Middle frontal gyrus (tissue), 1 donor: ENCODE results near the gene MRPL3.
"Not testable (repeated sequence)": the region's sequence is repeated elsewhere in the genome, so short reads cannot be mapped to it uniquely, and the experiment has no call there.

ENCODE experiments used
- DNase-seq: peaks from one replicate; pipeline ENCODE4 v3.0.0-alpha.2; 2015; ENCODE audit warnings: low spot score; ENCODE audit errors: extremely low spot score

MRPL3 gene

DNA sequence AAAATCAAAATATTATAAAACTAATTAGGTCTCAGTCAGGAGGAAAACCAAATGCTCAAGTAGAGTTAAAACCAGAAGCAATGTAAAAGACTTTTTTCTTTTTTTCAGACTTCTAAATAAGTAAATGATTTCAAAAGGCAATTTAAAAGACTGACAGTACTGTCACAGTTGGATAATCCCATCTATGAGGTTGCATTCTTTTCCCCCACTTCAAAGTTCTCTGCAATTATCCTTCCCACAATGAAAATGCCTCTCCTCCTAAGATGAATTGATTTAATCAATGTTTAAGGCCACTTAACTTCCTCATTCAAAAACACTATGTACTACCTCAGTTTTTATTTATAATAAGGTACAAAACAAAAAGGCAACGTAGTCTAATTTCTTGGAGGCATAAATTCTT, 8.1 kb downstream of the MRPL3 start:
- DNase-seq, result no peak

DNA sequence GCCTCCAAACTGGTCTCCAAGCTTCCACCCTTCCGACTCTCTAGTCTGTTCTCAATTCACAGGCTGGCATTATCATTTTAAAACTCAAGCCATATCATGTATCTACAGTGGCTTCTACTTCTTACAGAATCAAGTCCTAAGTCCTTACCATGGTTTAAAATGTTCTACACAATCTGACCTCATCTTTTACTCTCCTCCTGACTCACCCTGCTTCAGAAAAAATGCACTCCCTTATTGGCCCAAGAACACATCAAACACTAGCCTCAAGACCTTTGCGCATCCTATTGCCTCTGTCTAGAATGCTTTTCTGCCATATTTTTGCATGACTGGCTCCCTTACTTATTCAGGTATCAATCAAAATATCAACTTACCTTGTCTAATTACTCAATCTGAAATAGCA, 11.0 kb downstream of the MRPL3 start:
- no peak for DNase-seq

DNA sequence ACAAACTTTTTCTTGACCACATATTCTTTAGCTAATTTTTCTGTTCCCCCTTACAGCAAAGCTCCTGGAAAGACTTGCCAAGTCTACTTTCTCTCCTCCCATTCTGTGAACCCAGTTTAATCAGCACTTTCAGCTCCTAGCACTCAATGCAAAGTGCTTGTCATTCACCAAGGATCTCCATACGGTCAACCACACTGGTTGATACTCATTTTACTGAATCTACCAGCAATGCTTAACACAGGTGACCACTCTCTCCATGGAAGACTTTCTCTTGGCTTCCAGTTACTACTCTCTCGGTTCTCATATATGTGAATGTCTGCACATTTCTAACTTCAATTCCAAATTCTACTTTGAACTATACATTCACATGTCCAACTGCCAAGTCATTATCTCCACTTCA, 11.7 kb downstream of the MRPL3 start:
- no peak for DNase-seq

DNA sequence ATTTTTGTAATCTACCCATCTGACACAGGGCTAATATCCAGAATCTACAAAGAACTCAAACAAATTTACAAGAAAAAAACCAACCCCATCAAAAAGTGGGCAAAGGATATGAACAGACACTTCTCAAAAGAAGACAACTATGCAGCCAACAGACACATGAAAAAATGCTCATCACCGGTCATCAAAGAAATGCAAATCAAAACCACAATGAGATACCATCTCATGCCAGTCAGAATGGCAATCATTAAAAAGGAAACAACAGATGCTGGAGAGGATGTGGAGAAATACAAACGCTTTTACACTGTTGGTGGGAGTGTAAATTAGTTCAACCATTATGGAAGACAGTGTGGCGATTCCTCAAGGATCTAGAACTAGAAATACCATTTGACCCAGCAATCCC, 16.2 kb downstream of the MRPL3 start:
- not testable (repeated sequence) for DNase-seq

DNA sequence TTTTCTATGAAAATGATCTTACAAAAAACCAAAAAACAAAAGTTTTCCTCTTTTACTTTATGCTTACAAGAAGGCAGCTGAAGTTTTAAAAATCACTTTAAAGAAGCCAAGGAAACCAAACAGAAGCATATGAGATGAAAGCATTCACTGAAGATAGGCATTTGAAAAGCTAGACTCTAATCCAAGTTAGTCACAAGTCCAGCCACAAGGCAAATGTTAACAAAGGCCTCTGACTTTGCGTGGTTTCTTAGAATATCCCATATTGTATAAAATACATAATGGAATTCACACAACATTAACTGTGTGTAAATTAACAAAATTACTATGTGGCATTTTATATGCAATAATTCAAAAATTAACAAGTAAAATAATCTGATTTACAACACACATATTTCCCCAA, 17.7 kb downstream of the MRPL3 start:
- DNase-seq, result no peak

DNA sequence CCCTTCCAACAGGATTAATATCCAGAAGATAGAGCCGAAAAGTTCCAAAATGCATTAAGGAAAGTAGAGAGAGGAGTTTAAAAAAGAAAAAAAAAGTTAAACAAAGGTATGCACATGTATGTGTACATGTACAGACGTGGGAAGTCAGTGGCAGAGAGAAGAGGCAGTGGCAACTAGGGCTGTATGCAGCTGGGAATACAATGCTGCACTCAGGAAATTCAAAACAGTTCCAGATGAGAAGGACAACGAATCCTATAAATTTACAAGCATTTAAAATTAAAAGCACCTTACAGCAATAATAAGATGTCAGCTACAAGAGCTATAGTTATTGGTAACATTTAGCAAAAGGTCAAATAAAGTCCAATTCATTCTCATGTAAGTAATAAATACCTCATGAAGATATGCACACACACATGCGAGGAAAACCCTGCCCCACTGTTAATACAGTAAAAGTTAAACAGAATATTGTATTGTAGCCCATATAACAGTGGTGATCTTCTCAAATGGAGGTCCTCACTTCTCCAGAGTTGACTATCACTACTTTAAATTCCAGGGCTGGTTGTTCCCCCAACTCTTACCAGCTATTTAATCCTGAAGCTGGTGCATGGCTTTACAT, 18.2 kb downstream of the MRPL3 start:
- no peak for DNase-seq

DNA sequence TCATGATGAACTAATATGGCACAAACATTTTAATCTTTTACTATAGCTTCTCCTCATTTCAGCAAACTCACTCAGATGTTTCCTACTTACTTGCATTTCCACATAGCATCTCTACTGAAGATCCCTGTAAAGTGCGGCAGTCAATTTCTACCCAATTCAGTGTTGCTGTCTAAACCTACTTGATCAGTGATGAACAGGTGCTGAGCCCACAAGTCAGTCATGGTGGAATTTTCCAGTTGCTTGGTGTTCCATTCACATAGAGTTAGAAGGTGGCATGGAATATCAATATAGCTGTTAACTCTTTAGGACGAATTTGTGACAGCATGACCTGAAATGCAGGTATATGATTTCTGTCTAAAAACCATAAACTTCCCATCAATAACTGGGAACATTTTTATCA, 22.7 kb downstream of the MRPL3 start:
- no peak for DNase-seq

DNA sequence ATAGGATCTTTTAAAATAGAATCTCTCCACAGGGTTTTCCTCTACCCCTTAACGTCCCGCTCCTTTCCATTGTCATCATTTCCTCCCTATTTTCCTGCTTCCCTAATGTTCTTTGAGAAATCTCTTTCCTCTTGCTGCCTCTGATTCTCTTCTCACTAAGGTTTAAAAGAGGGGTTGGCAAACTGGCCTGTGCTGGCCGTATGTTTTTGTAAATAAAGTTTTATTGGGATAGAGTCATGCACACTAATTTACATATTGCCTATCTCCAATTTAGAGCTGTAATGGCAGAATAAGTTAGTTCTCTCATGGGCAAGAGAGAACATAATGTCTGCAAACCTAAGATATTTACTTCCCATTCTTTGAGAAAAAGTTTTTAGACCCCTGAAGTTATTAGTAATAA, 25.0 kb downstream of the MRPL3 start:
- DNase-seq, result no peak

DNA sequence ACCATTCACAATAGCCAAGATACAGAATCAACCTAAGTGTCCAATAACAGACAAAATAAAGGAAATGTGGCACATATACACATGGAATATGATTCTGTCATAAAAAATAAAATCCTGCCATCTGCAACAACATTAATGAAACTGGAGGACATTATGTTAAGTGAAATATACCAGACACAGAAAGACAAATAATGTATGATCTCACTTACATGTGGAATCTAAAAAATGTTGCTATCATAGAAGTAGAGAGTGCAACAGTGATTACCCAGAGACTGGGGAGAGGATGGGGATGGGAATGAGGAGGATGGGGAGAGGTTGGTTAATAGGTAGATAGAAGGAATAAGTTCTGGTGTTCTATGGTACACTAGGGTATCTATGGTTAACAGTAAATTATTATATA, 28.7 kb downstream of the MRPL3 start:
- DNase-seq, result no peak

DNA sequence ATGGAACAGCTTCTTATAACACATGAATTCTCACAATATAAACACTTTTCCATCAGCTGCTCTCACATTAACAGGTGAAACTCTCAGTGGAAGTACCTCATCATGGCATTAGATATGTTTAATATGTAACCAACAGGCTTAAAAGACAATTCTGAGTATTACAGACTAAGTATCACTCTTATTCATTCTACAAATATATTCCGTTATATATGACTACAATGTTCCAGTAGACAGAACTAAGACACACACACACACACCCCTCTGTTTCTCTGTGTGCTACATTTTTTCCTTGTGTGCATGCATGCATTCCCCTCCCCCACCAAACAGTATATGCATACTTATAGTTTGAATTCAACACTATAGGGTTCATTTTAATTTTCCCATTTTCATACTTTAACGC, 32.4 kb downstream of the MRPL3 start:
- DNase-seq, result no peak

DNA sequence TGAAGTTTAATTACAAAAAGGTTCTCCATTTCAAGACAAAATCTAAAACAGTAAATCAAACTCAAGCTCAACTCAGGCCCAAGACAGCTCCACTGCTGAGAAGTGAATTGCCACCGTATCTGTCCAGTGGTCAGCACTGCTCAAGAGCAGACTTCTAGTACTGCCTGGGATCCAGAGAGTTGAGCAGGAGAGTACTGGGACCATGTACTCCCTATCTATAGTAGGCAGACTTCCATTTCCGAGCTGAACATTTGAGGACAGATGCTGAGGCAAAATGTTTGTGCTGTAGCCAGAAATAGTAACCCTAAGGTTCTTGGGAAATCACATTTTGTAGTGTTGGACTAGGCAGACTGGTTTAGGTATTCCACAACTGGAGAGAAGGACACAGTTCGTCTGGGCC, 44.1 kb downstream of the MRPL3 start:
- no peak for DNase-seq

DNA sequence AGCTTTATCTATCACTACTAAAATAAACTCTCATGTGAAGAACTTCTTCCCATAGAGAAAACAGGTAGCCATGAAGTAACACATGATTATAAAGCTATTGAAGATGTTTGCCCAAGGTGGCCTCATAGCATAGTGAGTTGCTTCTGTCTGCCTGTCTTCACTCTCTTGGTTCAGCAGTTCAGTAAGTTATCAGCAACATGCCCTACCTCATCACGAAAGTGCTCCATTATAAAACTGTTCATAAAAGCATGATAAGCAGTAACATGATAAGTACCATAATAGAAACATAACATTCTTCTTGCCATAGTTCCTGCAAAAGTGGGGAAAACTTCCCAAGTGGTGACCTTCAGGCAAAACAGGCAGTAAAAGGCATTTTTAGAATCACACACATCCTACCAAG, 45.6 kb downstream of the MRPL3 start:
- no peak for DNase-seq

DNA sequence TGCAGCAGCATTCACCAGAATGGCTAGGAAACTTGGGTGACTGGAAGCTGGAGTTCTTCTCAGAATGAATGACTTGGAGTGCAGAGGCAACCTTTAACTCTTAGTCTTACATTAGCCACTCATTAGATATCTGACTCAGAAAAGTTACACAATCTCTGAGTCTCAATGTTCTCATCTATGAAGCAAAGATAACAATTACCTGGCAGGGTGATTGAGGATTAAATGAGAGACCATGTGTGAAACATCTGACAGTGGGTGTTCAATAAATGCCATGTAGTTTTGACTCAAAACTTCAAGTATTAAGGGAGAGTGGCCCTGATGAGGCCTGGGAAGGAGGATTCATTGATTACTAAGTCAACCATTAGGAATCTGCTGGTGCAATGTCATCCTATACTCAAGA, 48.3 kb downstream of the MRPL3 start:
- DNase-seq, result no peak

DNA sequence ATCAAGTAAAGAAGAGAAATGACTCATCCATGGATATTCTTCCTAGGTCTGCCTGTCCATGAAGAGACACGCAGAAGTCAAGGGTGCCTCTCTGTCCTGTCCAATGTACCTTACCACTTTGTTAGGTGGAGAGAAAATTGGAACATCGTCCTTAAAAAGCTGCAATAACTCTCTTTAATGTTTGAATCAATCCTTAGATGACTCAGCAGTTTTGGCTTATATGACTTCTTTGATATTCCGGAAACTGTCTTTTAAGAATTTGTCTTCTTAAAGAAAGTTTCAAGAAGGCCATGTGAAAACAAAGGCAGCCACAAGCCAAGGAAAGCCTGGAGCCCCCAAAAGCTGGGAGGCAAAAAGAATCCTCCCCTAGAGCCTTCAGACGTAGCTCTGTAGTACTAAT, 49.2 kb downstream of the MRPL3 start:
- no peak for DNase-seq

DNA sequence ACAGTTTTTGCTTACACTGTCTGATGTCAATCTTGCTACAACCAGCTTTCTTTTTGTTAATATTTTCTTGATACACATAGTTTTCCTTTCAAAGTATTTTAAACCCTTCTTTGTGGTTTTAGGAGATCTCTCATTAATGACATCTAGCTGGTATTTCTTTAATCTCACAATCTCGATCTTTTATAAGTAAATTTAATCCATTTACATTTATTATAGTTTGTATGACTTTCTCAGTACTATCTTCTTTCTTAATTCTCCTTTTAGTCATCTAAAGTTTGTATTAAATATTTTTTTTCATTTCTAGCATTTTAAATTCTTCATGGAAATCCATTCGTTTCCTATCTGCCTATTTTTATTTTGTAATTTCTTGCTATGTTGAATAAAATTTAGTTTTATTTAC, 55.4 kb downstream of the MRPL3 start:
- DNase-seq, result no peak

DNA sequence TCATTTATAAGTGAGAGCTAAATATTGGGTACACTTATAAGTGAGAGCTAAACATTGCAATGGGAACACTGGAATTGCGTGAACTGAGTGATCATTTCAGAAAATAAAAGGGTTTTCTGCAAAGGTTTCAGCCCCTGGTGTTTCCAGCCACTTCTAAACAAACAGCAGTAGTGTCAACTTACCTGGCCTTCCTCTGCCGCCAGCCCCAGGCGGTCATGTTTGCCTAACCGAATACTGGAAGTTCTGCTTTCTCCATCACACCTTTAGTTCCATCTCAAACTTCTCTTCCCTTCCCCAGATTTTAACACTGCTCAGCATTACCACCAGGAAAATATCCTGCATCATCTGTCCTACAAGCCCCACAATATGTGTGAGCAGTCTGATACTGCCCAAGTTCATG, 58.6 kb downstream of the MRPL3 start:
- DNase-seq, result no peak

DNA sequence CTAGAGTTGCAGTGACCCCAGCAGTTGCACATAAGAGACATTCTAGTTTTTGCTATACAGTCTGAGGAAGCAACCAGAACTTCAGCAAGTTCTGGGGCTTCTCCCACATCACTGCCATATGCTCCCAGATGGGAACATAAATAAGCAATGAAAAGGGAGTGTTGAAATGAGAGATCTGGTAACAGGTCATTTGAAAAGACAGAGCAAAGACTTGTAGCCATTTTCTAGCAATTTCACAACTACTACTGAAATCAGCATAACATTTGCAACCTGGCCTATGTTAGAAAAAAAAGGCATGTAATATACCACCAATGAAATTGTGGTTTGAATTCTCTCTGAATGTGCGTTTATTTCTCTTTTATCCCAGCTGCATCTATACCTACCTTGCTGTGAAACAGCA, 63.7 kb downstream of the MRPL3 start:
- DNase-seq, result no peak

DNA sequence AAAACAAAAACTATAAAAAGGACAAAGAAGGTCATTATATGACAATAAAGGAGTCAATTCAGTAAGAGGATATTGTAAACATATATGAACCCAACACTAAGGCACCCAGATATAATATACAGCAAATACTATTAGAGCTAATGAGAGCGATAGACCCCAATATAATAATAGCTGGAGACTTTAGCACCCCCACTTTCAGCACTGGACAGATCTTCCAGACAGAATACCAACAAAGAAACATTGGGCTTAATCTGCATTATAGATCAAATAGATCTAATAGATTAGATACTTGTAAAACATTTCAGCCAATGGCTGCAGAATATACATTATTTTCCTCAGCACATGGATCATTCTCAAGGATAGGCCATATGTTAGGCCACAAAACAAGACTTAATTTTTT, 67.8 kb downstream of the MRPL3 start:
- no peak for DNase-seq

DNA sequence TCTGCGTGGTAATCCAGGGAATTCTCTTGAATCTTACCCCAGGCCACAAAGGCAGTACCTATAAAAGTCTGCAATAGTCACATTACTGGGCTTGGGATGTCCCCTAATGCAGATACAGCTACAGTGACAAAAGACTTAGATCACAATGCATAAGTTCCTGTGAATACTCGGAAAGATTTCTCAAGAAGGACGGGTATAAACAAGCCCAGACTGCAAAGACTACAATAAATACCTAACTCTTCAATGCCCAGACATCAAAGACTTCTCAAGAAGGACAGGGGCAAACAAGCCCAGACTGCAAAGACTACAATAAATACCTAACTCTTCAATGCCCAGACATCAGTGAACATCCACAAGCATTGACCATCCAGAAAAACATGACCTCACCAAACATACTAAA, 70.3 kb downstream of the MRPL3 start:
- DNase-seq, result no peak

DNA sequence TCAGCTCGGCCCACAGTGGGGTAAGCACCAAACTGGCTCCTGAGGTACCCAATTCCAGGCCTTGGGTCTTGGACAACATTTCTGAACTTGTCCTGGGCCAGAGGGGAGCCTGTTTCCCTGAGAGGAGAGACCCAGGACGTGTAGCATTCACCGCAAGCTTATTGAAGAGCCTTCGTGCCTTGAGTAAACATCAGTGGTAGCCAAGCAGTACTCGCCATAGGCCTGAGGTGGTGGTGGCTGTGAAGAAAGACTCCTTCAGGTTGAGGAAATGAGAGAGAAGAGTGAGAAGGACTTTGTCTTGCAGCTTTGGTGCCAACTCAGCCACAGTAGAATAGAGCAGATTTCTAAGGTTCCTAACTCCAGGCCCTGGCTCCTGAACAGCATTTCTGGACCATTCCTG, 71.0 kb downstream of the MRPL3 start:
- DNase-seq, result no peak

DNA sequence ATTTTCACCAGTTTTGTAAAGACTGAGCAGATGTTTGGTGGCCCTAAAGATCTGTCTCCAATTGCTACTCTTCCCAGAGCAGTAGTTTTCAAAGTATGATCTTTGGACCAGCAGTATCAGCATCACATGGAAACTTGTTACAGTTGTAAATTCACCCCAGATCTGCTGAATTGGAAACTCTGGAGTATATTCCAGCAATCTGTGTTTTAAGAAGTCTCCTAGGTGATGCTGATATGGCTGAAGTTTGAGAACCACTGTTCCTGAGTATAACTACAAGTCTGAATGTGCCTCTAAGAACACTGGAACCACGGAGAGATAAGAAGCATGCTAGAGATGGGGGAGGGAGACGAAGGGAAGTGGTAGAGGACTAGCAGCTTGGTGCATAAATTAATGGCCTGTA, 75.5 kb downstream of the MRPL3 start:
- no peak for DNase-seq

DNA sequence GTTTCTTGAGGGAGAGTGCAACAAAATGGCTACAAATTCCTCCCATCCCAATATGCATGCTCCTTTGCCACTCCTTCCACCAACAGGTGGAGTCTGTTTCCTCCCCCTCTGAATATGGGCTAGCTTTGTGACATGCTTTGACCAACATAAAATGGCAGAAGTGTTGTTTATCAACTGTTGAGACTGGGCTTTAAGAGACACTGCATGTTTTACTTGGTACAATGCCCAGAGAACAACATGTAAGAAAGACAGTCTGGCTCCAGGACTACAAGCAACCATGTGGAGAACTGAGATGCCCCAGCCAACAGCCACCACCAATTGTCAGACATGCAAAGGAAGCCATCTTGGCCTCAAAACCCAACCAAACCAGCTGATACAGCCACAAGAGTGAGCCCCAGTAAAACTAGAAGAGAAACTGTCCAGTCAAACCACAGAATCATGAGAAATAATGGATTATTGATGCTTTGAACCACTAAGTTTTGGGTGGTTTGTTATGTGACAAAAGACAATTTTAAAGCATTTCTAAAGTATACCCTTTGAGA, 80.7 kb downstream of the MRPL3 start:
- no peak for DNase-seq

DNA sequence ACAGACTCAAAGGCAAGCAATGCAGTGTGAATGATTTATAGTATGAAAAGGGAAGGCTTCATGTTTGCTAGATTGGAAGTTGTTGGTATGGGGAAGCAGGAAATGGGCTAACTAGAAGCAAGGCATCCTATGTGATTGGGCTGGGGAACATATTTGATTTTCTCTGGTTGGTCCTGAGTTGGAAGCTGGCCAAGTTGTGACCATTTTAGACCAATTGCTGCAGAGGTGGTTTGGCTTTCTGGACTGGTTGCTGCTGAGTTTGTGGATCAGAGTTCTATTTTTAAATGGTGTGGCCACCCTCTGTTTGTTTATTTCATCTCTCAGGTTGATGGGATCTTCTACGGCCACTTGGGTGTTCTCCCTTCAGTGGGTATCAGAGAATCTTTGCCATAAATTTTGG, 81.5 kb downstream of the MRPL3 start:
- DNase-seq, result no peak

DNA sequence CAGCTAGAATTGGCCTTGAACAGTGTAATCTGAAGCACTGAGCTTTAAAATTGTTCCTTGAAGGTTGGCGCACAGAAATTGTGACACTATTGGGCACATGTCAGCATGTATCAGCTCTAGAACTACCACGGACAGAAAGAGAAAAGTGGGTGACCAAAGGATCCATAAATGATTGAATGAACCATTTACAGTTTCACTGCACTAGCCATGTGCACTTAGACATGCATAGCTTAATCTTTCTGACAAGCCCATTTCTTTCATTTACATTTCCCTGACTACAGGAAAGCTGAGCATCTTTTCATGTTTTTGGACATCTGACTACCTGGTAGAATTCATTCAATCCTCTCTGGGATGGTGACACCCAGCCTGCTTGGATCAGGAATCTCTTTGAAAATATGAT, 85.0 kb downstream of the MRPL3 start:
- DNase-seq, result no peak
